HG03565 (cell line): ENCODE results near the gene YWHAB.
"Not testable (repeated sequence)": the region's sequence is repeated elsewhere in the genome, so short reads cannot be mapped to it uniquely, and the experiment has no call there.

Experiments used
- ATAC-seq: cut with Tn5 transposase; IDR thresholded peaks from one replicate; pipeline ENCODE4 v1.9.1; 2021; ENCODE audit warnings: mild to moderate bottlenecking, moderate library complexity; ENCODE audit not compliant: unreplicated experiment

The YWHAB gene

GRCh38 chr20:44885392-44886265, at the start of gene YWHAB:
TSS of gene YWHAB (plus strand) at chr20:44885705. CDS start at chr20:44901534, 15,829 bp downstream.
- ATAC-seq: peak; percentile 67

- no peak for ATAC-seq
Observed at GRCh38 chr20:44836601-44837120, 48.8 kb upstream of the YWHAB start.

- ATAC-seq: no peak
Observed at GRCh38 chr20:44837946-44838345, 47.6 kb upstream of the YWHAB start.

- no peak for ATAC-seq
Observed at GRCh38 chr20:44838521-44838920, 47.0 kb upstream of the YWHAB start.

GRCh38 chr20:44839481-44839880, 46.0 kb upstream of the YWHAB start:
- ATAC-seq: no peak

GRCh38 chr20:44840826-44841225, 44.7 kb upstream of the YWHAB start:
- ATAC-seq: no peak

- no peak for ATAC-seq
Observed at GRCh38 chr20:44841955-44842354, 43.5 kb upstream of the YWHAB start.

GRCh38 chr20:44843876-44844275, 41.6 kb upstream of the YWHAB start:
- ATAC-seq: no peak

GRCh38 chr20:44848254-44849015, 37.1 kb upstream of the YWHAB start:
- no peak for ATAC-seq

GRCh38 chr20:44849703-44850102, 35.8 kb upstream of the YWHAB start:
- ATAC-seq: no peak

GRCh38 chr20:44850272-44850671, 35.2 kb upstream of the YWHAB start:
- no peak for ATAC-seq

- ATAC-seq: no peak
Observed at GRCh38 chr20:44850837-44851236, 34.7 kb upstream of the YWHAB start.

GRCh38 chr20:44851545-44851944, 34.0 kb upstream of the YWHAB start:
- ATAC-seq: no peak

GRCh38 chr20:44856442-44856841, 29.1 kb upstream of the YWHAB start:
- no peak for ATAC-seq

- ATAC-seq: no peak
Observed at GRCh38 chr20:44856856-44857448, 28.6 kb upstream of the YWHAB start.

GRCh38 chr20:44858606-44859360, 26.7 kb upstream of the YWHAB start:
- no peak for ATAC-seq

- no peak for ATAC-seq
Observed at GRCh38 chr20:44861531-44862006, 23.9 kb upstream of the YWHAB start.

- ATAC-seq: no peak
Observed at GRCh38 chr20:44862286-44862685, 23.2 kb upstream of the YWHAB start.

- ATAC-seq: not testable (repeated sequence)
Observed at GRCh38 chr20:44863365-44864084, 22.0 kb upstream of the YWHAB start.

- ATAC-seq: not testable (repeated sequence)
Observed at GRCh38 chr20:44864493-44864892, 21.0 kb upstream of the YWHAB start.
